Stimulated activated CD8-positive, alpha-beta memory T cell treated with anti-CD3 and anti-CD28 coated beads, Interleukin-12 subunit alpha, Interleukin-12 subunit beta, amount 100 ng/mL, for 1 hour (primary cell): ENCODE measurements around the gene CD300LD.
"Not testable (repeated sequence)": the region's sequence is repeated elsewhere in the genome, so short reads cannot be mapped to it uniquely, and the experiment has no call there.

ENCODE experiments used
- DNase-seq: peaks from one replicate; pipeline ENCODE4 v3.0.0-alpha.2; 2020; ENCODE audit warnings: low read depth

The CD300LD gene

GRCh38 chr17:74606050-74606449, 14.0 kb upstream of the CD300LD start:
- no peak for DNase-seq

- no peak for DNase-seq
Observed at GRCh38 chr17:74605361-74605760, 13.3 kb upstream of the CD300LD start.

- no peak for DNase-seq
Observed at GRCh38 chr17:74604761-74605160, 12.7 kb upstream of the CD300LD start.

GRCh38 chr17:74604200-74604599, 12.1 kb upstream of the CD300LD start:
- no peak for DNase-seq

- DNase-seq = no peak
Observed at GRCh38 chr17:74603746-74604145, 11.7 kb upstream of the CD300LD start.

- no peak for DNase-seq
Observed at GRCh38 chr17:74603037-74603635, 11.1 kb upstream of the CD300LD start.

GRCh38 chr17:74601944-74602572, 10.0 kb upstream of the CD300LD start:
- DNase-seq = no peak

- no peak for DNase-seq
Observed at GRCh38 chr17:74599448-74599939, 7.4 kb upstream of the CD300LD start.

GRCh38 chr17:74599023-74599399, 6.9 kb upstream of the CD300LD start:
- no peak for DNase-seq

GRCh38 chr17:74598346-74599022, 6.4 kb upstream of the CD300LD start:
- DNase-seq = no peak

GRCh38 chr17:74597069-74597790, 5.1 kb upstream of the CD300LD start:
- no peak for DNase-seq

GRCh38 chr17:74595037-74595750, 3.1 kb upstream of the CD300LD start:
- DNase-seq = no peak

- no peak for DNase-seq
Observed at GRCh38 chr17:74591503-74591902, 580 bp downstream of the CD300LD start.

GRCh38 chr17:74585711-74586110, 6.4 kb downstream of the CD300LD start:
- no peak for DNase-seq

- no peak for DNase-seq
Observed at GRCh38 chr17:74584292-74585060, 7.6 kb downstream of the CD300LD start.

GRCh38 chr17:74582633-74583032, 9.4 kb downstream of the CD300LD start:
- DNase-seq = no peak

GRCh38 chr17:74579900-74580299, 12.2 kb downstream of the CD300LD start:
- no peak for DNase-seq

GRCh38 chr17:74578979-74579378, 13.1 kb downstream of the CD300LD start:
- no peak for DNase-seq

- no peak for DNase-seq
Observed at GRCh38 chr17:74574489-74575142, 17.5 kb downstream of the CD300LD start.

GRCh38 chr17:74573635-74574034, 18.4 kb downstream of the CD300LD start:
- not testable (repeated sequence) for DNase-seq

- no peak for DNase-seq
Observed at GRCh38 chr17:74573169-74573568, 18.9 kb downstream of the CD300LD start.
